Spinal cord (tissue), 10 donors: ENCODE data around the gene RADIL. TPM values are rescaled to one million over a fixed set of nuclear protein-coding genes. Genes with fewer than 3 reads are reported as not detected.
A peak's percentile ranks its signal among the peaks of the same experiment; 100 is the strongest.

Source experiments
- DNase-seq, 6 donors: peaks; one replicate each; pipeline versions ENCODE4 v3.0.0 to v3.0.0-alpha.2; 2013 to 2015; ENCODE audit warnings: low spot score in 6 of 6, low read depth in 4 of 6
- H3K27ac ChIP-seq: one replicate; pipeline ENCODE4 v1.5.1; 2013; ENCODE audit warnings: low read depth, low read length, control low read depth
- H3K27me3 ChIP-seq: one replicate; pipeline ENCODE4 v1.6.1; 2013; ENCODE audit warnings: low read length; ENCODE audit not compliant: control insufficient read depth, insufficient read depth
- H3K36me3 ChIP-seq: one replicate; pipeline ENCODE4 v1.6.1; 2013; ENCODE audit warnings: low read length; ENCODE audit not compliant: control insufficient read depth, insufficient read depth
- H3K4me1 ChIP-seq: one replicate; pipeline ENCODE4 v1.6.1; 2013; ENCODE audit warnings: low read length; ENCODE audit not compliant: control insufficient read depth, insufficient read depth
- H3K4me3 ChIP-seq: one replicate; pipeline ENCODE4 v1.5.1; 2013; ENCODE audit warnings: low read depth, low read length, control low read depth
- H3K9me3 ChIP-seq: one replicate; pipeline ENCODE4 v1.6.1; 2013; ENCODE audit warnings: low read length; ENCODE audit not compliant: control insufficient read depth, insufficient read depth
- WGBS: methylation state at CpG from one replicate; pipeline ENCODE4 v1.1.5; 2013; ENCODE audit warnings: missing lambda C conversion rate; ENCODE audit not compliant: insufficient coverage; 5-methylcytosine and 5-hydroxymethylcytosine counted together
- polyA plus RNA-seq, 2 donors: library from polyadenylated mRNA; unstranded; fragments of 120-200 nt; gene quantifications; one replicate each; pipeline ENCODE4 v1.2.1, GENCODE V29; 2013; ENCODE audit not compliant: insufficient read length in 2 of 2
- total RNA-seq, 2 donors: library from RNA; depleted of rRNA in 1 of 2; stranded (reverse); fragments of 120-200 nt in 1 of 2; fragments of >200 nt in 1 of 2; gene quantifications; one replicate each; pipeline versions ENCODE4 v1.2.3 to v1.2.4, GENCODE V29; 2013 to 2014
- donor health status: healthy.

The RADIL gene
- total and polyA plus RNA-seq, 4 donors = 4.8 to 23.7 (median 13.2) TPM

DNA sequence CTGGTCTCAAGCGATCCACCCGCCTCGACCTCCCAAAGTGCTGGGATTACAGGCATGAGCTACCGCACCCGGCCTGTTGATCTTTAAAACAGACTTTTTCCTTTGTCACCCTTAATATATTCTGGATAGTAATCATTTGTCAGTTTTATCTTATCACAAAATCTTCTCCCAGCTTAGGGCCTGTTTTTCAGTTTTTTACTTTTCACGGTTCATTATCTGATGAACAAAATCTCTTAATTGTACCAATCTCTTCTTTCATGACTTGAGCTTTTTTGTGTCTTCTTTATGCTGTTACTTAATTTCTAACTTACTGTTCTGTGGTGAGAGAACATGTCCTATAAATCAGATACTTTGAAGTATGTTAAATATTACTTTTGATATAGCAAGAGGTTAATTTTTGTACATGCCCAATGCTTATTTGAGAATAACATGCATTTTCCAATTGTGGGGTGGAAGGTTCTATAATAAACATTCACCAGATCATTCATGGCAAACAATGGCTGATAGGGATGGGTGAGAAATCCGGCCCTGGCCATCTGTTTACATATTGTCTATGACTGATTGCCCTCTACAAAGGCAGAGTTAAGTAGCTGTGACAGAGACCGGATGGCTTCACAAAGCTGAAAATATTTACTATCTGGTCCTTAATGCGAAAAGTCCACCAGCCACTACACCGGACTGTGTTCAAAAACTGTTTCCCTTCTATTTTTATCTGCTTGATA, 27.0 kb downstream of the RADIL start:
- Histone ChIP-seq H3K9me3 (no peaks in the 10 kb centered on the region), H3K27me3 (no peaks in the 10 kb centered on the region), H3K4me3 (no peak overlapping the region), H3K4me1 (peaks cover under 1% of the 10 kb centered on the region), H3K36me3 (peaks cover 2% of the 10 kb centered on the region), H3K27ac (no peak overlapping the region)
- no peak for DNase-seq
- 100% methylated on average over 2 of the region's 10 CpGs for WGBS

DNA sequence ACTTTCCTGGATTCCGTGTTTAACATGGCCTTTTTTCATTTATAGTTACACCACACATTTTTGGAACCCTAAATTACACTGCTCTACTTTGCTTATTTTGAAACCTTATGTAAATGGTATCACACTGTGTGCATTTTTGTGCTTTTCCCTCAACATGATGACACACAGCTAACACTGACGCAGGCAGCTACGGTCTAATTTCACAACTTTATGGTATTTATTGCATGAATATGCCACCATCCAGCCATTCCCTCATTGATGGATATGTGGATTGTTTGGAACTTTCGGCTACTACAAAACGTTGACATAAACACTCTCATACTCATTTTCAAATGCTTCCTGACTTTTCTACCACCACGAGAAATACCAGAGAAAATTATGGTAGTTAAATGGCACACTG, 28.6 kb downstream of the RADIL start:
- no CpG with 5 or more reads among the region's 6 CpGs for WGBS
- no peak for DNase-seq
- H3K27ac ChIP-seq = no peak overlapping the region
- H3K36me3 ChIP-seq = peaks cover 2% of the 10 kb centered on the region
- no peak overlapping the region for H3K4me3 ChIP-seq
- H3K9me3 ChIP-seq = no peaks in the 10 kb centered on the region
- no peaks in the 10 kb centered on the region for H3K27me3 ChIP-seq
- peaks cover 3% of the 10 kb centered on the region for H3K4me1 ChIP-seq

DNA sequence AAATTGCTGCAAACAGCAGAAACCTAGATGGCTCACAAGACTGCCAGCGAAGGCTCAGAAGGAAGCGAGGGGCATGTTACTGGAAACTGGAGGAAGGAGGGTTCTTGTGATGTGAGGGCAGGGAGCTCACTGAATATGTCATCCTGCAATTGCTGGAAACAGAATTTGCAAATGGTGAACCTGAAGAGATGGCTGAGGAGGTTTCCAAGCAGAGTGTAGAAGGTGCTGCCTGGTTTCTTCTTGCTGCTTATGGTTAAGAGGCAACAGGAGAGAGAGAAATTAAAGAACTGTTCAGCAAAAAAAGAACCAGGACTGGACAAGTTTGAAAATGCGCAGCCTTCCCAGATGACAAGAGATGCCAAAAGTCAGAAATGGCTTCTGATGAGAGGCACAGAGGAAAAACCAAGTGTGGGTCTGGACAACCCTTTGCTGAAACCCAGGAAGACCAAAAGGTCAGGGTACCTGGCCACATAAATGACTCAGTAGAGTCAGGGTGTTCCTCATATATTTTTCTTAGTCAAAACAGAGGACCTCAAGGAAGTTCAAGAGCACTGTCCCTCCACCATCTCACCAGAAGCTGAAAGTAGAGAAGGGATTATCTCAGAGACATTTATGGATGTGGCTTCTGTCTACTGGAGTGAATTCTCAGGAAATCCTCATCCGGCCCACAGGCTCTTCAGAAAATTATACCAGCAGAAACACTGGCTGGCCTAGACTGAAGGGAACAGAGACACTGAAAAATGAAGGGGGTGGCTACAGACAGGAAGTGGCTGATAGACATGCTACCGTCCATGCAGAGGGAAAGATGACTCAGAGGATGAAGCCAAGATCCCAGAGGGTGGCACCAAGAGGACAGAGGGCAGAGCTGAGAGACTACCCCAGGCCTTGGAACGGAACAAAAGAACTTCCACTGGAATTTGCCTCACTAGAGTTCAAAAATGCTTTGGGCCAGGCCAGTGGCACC, 31.8 kb downstream of the RADIL start:
- Histone ChIP-seq H3K4me1 (peaks cover 3% of the 10 kb centered on the region), H3K9me3 (no peaks in the 10 kb centered on the region), H3K27ac (no peak overlapping the region), H3K36me3 (peaks cover 2% of the 10 kb centered on the region), H3K27me3 (no peaks in the 10 kb centered on the region), H3K4me3 (no peak overlapping the region)
- WGBS = 94% methylated on average over 6 of the region's 6 CpGs
- DNase-seq = no peak

DNA sequence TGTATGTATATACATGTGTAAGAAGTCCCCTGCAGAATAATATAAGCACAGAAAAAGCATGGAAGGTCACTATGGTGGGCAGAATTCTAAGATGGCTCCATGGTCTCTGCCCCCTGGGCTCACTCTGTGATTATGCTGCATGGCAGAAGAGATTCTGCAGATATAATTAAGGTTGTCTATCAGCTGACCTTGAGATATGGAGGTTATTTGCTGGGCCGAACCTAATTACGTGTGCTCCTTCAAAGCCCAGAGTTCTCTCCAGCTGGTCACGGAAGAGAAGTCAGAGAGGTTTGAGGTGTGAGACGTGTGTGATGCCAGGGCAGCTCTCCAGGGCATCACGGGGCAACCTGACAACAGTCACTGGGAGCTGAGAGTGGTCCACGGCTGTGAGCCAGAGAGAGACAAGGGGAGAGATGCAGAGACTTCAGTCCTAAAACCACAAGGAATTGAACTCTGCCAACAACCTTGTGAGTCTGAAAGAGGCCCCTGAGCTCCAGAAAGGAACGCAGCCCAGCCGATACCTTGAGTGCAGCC, 33.2 kb downstream of the RADIL start:
- H3K4me3 ChIP-seq = no peak overlapping the region
- no peak overlapping the region for H3K27ac ChIP-seq
- H3K27me3 ChIP-seq = no peaks in the 10 kb centered on the region
- H3K9me3 ChIP-seq = no peaks in the 10 kb centered on the region
- 81% methylated on average over 8 of the region's 8 CpGs for WGBS
- peaks cover 2% of the 10 kb centered on the region for H3K36me3 ChIP-seq
- no peak for DNase-seq
- H3K4me1 ChIP-seq = peaks cover 9% of the 10 kb centered on the region

DNA sequence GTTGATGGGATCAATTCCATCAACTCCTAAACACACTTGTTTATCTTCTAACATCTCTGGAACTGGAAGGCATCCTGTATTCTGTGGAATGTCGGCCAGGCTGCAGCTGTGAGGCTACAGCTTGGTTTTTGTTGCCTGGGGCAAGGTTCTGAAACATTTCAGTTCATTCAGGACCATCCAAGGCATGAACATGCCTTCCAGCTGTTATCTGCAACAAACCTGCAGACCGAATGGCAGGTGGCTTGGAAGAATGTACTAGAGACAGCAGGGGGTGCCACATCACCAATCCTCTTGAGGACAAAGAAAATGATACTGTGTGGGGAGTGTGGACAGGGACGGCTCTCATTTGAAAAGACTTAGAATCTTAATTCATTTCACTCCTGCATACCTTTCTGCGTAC, 34.1 kb downstream of the RADIL start:
- H3K9me3 ChIP-seq = no peaks in the 10 kb centered on the region
- DNase-seq = peak in 2 of 6 donors; percentile 68 to 89
- H3K4me1 ChIP-seq = peaks cover 9% of the 10 kb centered on the region
- H3K36me3 ChIP-seq = peaks cover 2% of the 10 kb centered on the region
- H3K4me3 ChIP-seq = no peak overlapping the region
- no peaks in the 10 kb centered on the region for H3K27me3 ChIP-seq
- peak overlapping the region; percentile 16 for H3K27ac ChIP-seq
- no CpG with 5 or more reads among the region's 4 CpGs for WGBS

DNA sequence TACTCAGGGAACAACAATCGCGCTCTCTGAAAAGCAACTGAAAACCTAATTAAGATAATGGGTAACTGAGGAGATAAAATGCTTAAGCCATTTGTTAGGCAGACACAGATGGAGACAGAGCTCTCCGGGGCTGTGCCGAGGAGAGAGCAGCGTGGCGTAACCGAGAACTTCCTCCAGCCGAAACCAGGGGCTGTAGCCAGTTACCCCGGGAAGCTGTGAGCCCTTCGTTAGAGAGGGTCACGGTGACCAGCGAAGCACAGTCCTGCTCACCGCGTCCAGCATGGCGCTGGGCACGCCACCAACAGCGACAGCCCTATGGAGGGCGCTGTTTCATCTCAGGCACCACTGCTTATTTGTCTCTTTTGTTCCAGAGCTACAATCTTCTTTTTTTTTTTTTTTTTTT, 37.8 kb downstream of the RADIL start:
- WGBS = 25% methylated on average over 16 of the region's 18 CpGs
- Histone ChIP-seq H3K27me3 (no peaks in the 10 kb centered on the region), H3K36me3 (peaks cover 7% of the 10 kb centered on the region), H3K9me3 (no peaks in the 10 kb centered on the region), H3K4me3 (no peak overlapping the region), H3K27ac (no peak overlapping the region), H3K4me1 (peaks cover 15% of the 10 kb centered on the region)
- DNase-seq = peak in 3 of 6 donors; percentile 35 to 97 (median 72)

DNA sequence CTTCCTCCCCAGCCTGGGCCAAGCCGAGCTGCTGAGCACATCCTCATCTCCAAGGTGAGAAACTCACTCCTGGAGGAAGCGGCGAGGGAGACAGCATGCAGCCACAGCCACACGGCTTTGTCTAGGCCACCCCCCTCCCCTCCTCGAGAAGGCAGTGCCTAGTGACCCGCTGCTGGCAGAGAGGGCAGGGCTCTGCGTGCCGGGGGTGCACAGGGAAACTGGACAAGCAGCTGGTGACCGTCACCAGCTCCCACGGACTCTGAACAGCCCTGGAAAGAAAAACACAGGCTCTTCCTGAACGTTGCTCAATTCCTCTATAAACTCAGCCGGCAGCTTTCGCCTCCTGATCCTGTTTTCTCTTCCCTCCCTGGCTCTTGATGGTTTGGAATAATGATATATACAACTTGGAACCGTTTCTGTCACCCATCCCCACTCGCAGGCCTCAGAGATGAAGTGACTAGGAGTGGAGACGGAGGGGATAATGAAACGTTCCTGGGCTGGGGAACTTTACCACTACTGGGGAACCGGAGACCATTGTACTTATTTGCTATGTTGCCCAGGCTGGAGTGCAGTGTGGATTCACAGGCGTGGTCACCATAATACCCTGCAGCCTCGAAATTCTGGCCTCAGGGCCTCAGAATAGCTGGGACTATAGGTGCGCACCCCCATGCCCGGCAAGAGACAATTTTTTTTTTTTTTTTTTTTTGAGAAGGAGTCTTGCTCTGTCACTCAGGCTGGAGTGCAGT, 41.0 kb downstream of the RADIL start:
- H3K4me1 ChIP-seq = peaks cover 33% of the 10 kb centered on the region
- no peaks in the 10 kb centered on the region for H3K27me3 ChIP-seq
- no peaks in the 10 kb centered on the region for H3K9me3 ChIP-seq
- DNase-seq = no peak
- WGBS = 56% methylated on average over 14 of the region's 22 CpGs
- H3K27ac ChIP-seq = peak overlapping the region; percentile 40
- peaks cover 12% of the 10 kb centered on the region for H3K36me3 ChIP-seq
- H3K4me3 ChIP-seq = no peak overlapping the region

DNA sequence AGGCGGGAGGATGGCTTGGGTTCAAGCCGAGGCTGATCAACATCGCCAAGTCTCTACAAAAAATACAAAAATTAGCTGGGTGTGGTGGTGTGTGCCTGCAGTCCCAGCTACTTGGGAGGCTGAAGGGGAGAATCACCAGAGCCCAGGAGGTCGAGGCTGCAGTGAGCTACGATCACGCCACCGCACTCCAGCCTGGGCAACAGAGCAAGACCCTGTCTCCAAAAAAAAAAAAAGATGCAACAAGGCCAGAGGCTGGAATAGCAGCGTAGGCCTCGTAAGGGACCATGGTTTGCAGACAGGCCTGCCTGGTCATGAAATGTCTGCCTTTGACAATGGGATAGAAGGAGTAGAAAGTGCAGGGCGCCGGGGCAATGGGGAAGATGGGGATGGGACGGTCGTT, 41.7 kb downstream of the RADIL start:
- H3K9me3 ChIP-seq = no peaks in the 10 kb centered on the region
- H3K27me3 ChIP-seq = no peaks in the 10 kb centered on the region
- peaks cover 39% of the 10 kb centered on the region for H3K4me1 ChIP-seq
- H3K36me3 ChIP-seq = peaks cover 15% of the 10 kb centered on the region
- DNase-seq = no peak
- no peak overlapping the region for H3K4me3 ChIP-seq
- 92% methylated on average over 9 of the region's 13 CpGs for WGBS
- peak overlapping the region; percentile 40 for H3K27ac ChIP-seq
